Caco-2 (cell line): ENCODE data around the gene AP3S1. TPM values are rescaled to one million over a fixed set of nuclear protein-coding genes. Genes with fewer than 3 reads are reported as not detected.

Experiments
- BruUV-seq: library from RNA; stranded (reverse); fragments of 400-500 nt; replicated peaks from 2 replicates; lab custom pipeline; 2021; lab: Mats Ljungman, UMichigan
- CTCF ChIA-PET: fragments of 300-600 bp; sonication (Branson Sonifier 250); formaldehyde crosslinking; loops from one replicate; lab custom pipeline; 2022; ENCODE audit warnings: antibody characterized with exemption; lab: Charles Lee
- POLR2A ChIA-PET: fragments of 300-600 bp; sonication (Branson Sonifier 250); formaldehyde crosslinking; loops from one replicate; lab custom pipeline; 2022; ENCODE audit warnings: antibody characterized with exemption; lab: Charles Lee
- DNase-seq, 2 experiments: peaks; one replicate each; pipeline versions ENCODE4 v3.0.0 to v3.0.0-alpha.2; 2020 to 2022
- H3K27me3 ChIP-seq: replicated peaks from 2 replicates; pipeline ENCODE4 v1.6.0; 2011; ENCODE audit warnings: low read length; ENCODE audit not compliant: control insufficient read depth, insufficient read depth
- H3K36me3 ChIP-seq: 2 replicates; pipeline ENCODE4 v1.5.1; 2011; ENCODE audit warnings: low read length; ENCODE audit not compliant: control insufficient read depth, insufficient read depth
- H3K4me1 ChIP-seq: fragments of 250-450 bp; sonication (Bioruptor Pico); 2 replicates; pipeline ENCODE4 v1.5.1; 2020; ENCODE audit warnings: mild to moderate bottlenecking
- H3K4me3 ChIP-seq: 2 replicates; pipeline ENCODE4 v1.5.1; 2011; ENCODE audit warnings: low read depth, mild to moderate bottlenecking, control low read depth, low read length
- H3K9me3 ChIP-seq: fragments of 250-450 bp; sonication (Bioruptor Pico); 2 replicates; pipeline ENCODE4 v1.5.1; 2020; ENCODE audit warnings: mild to moderate bottlenecking, moderate library complexity
- H3K27ac Mint-ChIP-seq: one replicate; pipeline ENCODE4 v1.8.0; 2022; ENCODE audit warnings: mixed read lengths; ENCODE audit not compliant: unreplicated experiment
- H3K27me3 Mint-ChIP-seq: one replicate; pipeline ENCODE4 v1.8.0; 2022; ENCODE audit warnings: mixed read lengths; ENCODE audit not compliant: insufficient read depth, unreplicated experiment
- H3K36me3 Mint-ChIP-seq: one replicate; pipeline ENCODE4 v1.8.0; 2022; ENCODE audit warnings: mild to moderate bottlenecking, mixed read lengths; ENCODE audit not compliant: insufficient read depth, unreplicated experiment
- H3K4me1 Mint-ChIP-seq: one replicate; pipeline ENCODE4 v1.8.0; 2022; ENCODE audit warnings: low read depth, mixed read lengths; ENCODE audit not compliant: unreplicated experiment
- H3K4me3 Mint-ChIP-seq: one replicate; pipeline ENCODE4 v1.8.0; 2022; ENCODE audit warnings: mild to moderate bottlenecking, moderate library complexity, mixed read lengths; ENCODE audit not compliant: unreplicated experiment
- H3K9me3 Mint-ChIP-seq: one replicate; pipeline ENCODE4 v1.8.0; 2022; ENCODE audit warnings: mixed read lengths; ENCODE audit not compliant: unreplicated experiment
- intact Hi-C: fragments of 100-400 bp; cut with micrococcal nuclease; formaldehyde crosslinking; loops from one replicate; pipeline ENCODE4 v1.10.0; 2022; ENCODE audit not compliant: unreplicated experiment
- total RNA-seq: library from RNA; stranded (reverse); gene quantifications from 2 replicates; pipeline ENCODE4 v1.2.3, GENCODE V29; 2022
- TF ChIP-seq, protein P1 (sequence below), 2 experiments: fragments of 200-600 bp in 1 of 2; IDR thresholded peaks; 1 replicate in 1 of 2; 2 replicates in 1 of 2; pipeline versions ENCODE4 v1.5.1 to v1.8.0; 2011 to 2022; ENCODE audit warnings: antibody characterized with exemption in 1 of 2, control low read depth in 1 of 2, inconsistent platforms in 1 of 2, low read depth in 1 of 2, low read length in 1 of 2, mild to moderate bottlenecking in 1 of 2, moderate library complexity in 1 of 2; ENCODE audit not compliant: insufficient read depth in 1 of 2, severe bottlenecking in 1 of 2, unreplicated experiment in 1 of 2

AP3S1 gene
- total RNA-seq, 1 experiment from 2014 or later: 104 TPM

DNA sequence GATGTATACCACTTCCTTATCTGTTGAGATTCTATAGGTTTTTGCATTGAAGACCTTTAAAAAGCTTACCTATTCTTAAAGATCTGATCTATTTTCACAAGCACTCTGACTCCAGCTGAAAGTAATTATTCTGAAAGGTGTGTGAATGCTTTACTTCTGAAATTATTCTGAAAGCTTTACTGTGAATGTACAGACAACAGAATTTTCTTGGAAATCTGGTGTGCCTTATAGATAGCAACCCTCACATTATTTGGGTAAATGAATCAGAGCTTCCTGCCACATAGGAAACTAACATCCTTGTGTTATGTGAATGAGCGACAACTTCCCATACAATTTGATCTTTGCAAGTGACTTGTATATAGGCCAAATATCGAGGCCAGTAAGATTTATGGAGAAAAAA lies 31.8 kb upstream of the AP3S1 start:
- ChIA-PET CTCF (no interaction called here), POLR2A (no interaction called here)
- no peaks in the 10 kb centered on the region for H3K27me3 ChIP-seq
- no peaks in the 10 kb centered on the region for H3K36me3 ChIP-seq
- peaks cover 15% of the 10 kb centered on the region for H3K4me1 Mint-ChIP-seq
- TF ChIP-seq, protein P1, sequence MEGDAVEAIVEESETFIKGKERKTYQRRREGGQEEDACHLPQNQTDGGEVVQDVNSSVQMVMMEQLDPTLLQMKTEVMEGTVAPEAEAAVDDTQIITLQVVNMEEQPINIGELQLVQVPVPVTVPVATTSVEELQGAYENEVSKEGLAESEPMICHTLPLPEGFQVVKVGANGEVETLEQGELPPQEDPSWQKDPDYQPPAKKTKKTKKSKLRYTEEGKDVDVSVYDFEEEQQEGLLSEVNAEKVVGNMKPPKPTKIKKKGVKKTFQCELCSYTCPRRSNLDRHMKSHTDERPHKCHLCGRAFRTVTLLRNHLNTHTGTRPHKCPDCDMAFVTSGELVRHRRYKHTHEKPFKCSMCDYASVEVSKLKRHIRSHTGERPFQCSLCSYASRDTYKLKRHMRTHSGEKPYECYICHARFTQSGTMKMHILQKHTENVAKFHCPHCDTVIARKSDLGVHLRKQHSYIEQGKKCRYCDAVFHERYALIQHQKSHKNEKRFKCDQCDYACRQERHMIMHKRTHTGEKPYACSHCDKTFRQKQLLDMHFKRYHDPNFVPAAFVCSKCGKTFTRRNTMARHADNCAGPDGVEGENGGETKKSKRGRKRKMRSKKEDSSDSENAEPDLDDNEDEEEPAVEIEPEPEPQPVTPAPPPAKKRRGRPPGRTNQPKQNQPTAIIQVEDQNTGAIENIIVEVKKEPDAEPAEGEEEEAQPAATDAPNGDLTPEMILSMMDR (IDR thresholded peaks at IDR 0.05; ENCODE audit: insufficient read depth in 1 of 2, low read depth in 1 of 2, low read length in 1 of 2, severe bottlenecking in 1 of 2, unreplicated experiment in 1 of 2): no peak
- H3K36me3 Mint-ChIP-seq: no peaks in the 10 kb centered on the region
- no peaks in the 10 kb centered on the region for H3K27me3 Mint-ChIP-seq
- intact Hi-C loops: no loop called here
- H3K4me1 ChIP-seq: peaks cover 28% of the 10 kb centered on the region
- H3K27ac Mint-ChIP-seq: no peak overlapping the region
- H3K4me3 ChIP-seq: no peak overlapping the region
- no peaks in the 10 kb centered on the region for H3K9me3 ChIP-seq
- DNase-seq: no peak
- H3K9me3 Mint-ChIP-seq: peaks cover 12% of the 10 kb centered on the region
- H3K4me3 Mint-ChIP-seq: no peak overlapping the region
- BruUV-seq: no TSS peak

DNA sequence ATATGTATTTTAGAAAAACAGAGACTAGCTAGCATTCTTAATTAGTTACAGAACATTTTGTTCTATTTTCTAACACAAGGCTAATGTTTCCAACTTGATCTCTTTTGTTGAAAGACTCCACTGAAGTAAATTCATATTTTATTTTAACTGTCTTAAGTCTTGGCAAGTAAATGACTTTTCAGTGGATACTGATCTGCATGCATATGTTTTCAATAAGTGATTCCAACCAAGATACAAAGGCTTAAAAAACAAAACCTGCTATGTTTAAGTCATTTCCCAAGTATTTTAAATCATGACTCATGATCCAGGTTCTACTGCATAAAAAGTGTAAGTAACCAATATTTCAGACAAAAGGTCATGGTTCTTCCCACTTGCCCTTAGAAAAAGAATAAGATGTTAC lies 31.0 kb upstream of the AP3S1 start:
- no peaks in the 10 kb centered on the region for H3K36me3 ChIP-seq
- POLR2A ChIA-PET: no interaction called here
- peaks cover 15% of the 10 kb centered on the region for H3K4me1 Mint-ChIP-seq
- CTCF ChIA-PET: no interaction called here
- no peaks in the 10 kb centered on the region for H3K9me3 ChIP-seq
- no peak overlapping the region for H3K4me3 ChIP-seq
- DNase-seq: no peak
- no peaks in the 10 kb centered on the region for H3K27me3 ChIP-seq
- TF ChIP-seq, protein P1 (IDR thresholded peaks at IDR 0.05; ENCODE audit: insufficient read depth in 1 of 2, low read depth in 1 of 2, low read length in 1 of 2, severe bottlenecking in 1 of 2, unreplicated experiment in 1 of 2): no peak
- H3K27ac Mint-ChIP-seq: no peak overlapping the region
- no TSS peak for BruUV-seq
- no peaks in the 10 kb centered on the region for H3K27me3 Mint-ChIP-seq
- no peaks in the 10 kb centered on the region for H3K36me3 Mint-ChIP-seq
- no peak overlapping the region for H3K4me3 Mint-ChIP-seq
- intact Hi-C loops: no loop called here
- peaks cover 12% of the 10 kb centered on the region for H3K9me3 Mint-ChIP-seq
- H3K4me1 ChIP-seq: peaks cover 19% of the 10 kb centered on the region

DNA sequence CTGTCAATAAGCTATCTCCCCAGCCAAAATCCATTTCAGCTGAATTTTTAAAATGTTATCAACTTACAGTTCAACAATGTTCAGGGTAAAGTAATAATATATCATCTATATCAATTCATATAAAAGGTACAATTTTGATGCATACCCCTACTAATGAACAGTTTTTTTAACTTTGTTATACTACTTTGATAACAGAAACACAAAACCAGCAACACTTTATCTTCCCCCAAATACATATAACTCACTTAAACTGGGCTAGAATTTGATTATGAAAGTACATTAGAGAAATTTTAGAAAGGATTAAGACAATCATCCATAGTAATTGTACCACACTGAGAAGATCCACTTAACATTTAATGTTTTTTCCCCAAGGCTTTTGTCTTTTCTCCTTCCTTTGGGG lies 30.3 kb upstream of the AP3S1 start:
- TF ChIP-seq, protein P1 (IDR thresholded peaks at IDR 0.05; ENCODE audit: insufficient read depth in 1 of 2, low read depth in 1 of 2, low read length in 1 of 2, severe bottlenecking in 1 of 2, unreplicated experiment in 1 of 2): no peak
- Mint-ChIP-seq H3K9me3 (peaks cover 12% of the 10 kb centered on the region), H3K4me1 (peaks cover 12% of the 10 kb centered on the region), H3K4me3 (no peak overlapping the region), H3K27ac (no peak overlapping the region), H3K36me3 (no peaks in the 10 kb centered on the region), H3K27me3 (no peaks in the 10 kb centered on the region)
- no peak overlapping the region for H3K4me3 ChIP-seq
- no peaks in the 10 kb centered on the region for H3K27me3 ChIP-seq
- peaks cover 13% of the 10 kb centered on the region for H3K4me1 ChIP-seq
- ChIA-PET CTCF (no interaction called here), POLR2A (no interaction called here)
- no peaks in the 10 kb centered on the region for H3K36me3 ChIP-seq
- no peak for DNase-seq
- intact Hi-C loops: no loop called here
- no TSS peak for BruUV-seq
- no peaks in the 10 kb centered on the region for H3K9me3 ChIP-seq
